GM23248 (cell line): ENCODE data around the gene TTC3.
"Not testable (repeated sequence)": the region's sequence is repeated elsewhere in the genome, so short reads cannot be mapped to it uniquely, and the experiment has no call there.

Source experiments
- EZH2 ChIP-seq: fragments of 200-600 bp; sonication (generic); IDR thresholded peaks from 2 replicates; pipeline ENCODE4 v1.6.1; 2018; ENCODE audit warnings: antibody characterized with exemption, mild to moderate bottlenecking; ENCODE audit not compliant: insufficient read depth, poor library complexity, severe bottlenecking
- EZH2phosphoT487 ChIP-seq: fragments of 200-600 bp; sonication (generic); IDR thresholded peaks from 2 replicates; pipeline ENCODE4 v1.6.1; 2018; ENCODE audit warnings: antibody characterized with exemption, moderate library complexity, mild to moderate bottlenecking, low read depth; ENCODE audit not compliant: insufficient read depth

GRCh38 chr21:37034394-37034793, 38.7 kb upstream of the TTC3 start:
- not testable (repeated sequence) for TF ChIP-seq EZH2phosphoT487, EZH2
